NOMO-1 treated with dmso at 0.1 percent for 144 hours (cell line): Measurements from ENCODE around the gene SHFL.

Experiments
- DNase-seq: peaks from one replicate; lab custom pipeline; 2025; ENCODE audit not compliant: unreplicated experiment; lab: John Stamatoyannopoulos, UW

SHFL gene

GRCh38 chr19:10087296-10088061 lies 1.4 kb downstream of the SHFL start:
- no peak for DNase-seq

- no peak for DNase-seq
Measured at GRCh38 chr19:10088949-10089554, 2.9 kb downstream of the SHFL start.

GRCh38 chr19:10089801-10090375 lies 3.8 kb downstream of the SHFL start:
- DNase-seq, result no peak

GRCh38 chr19:10091370-10091687 lies 5.2 kb downstream of the SHFL start:
- no peak for DNase-seq

- DNase-seq, result no peak
Measured at GRCh38 chr19:10091895-10092641, 6.0 kb downstream of the SHFL start.

GRCh38 chr19:10092648-10093294 lies 6.7 kb downstream of the SHFL start:
- no peak for DNase-seq

- no peak for DNase-seq
Measured at GRCh38 chr19:10093295-10094186, 7.4 kb downstream of the SHFL start.

GRCh38 chr19:10095622-10095947 lies 9.5 kb downstream of the SHFL start:
- DNase-seq, result no peak

GRCh38 chr19:10095948-10096614 lies 10.0 kb downstream of the SHFL start:
- peak; percentile 78 for DNase-seq

- DNase-seq, result no peak
Measured at GRCh38 chr19:10096615-10096963, 10.5 kb downstream of the SHFL start.

GRCh38 chr19:10100163-10100785 lies 14.2 kb downstream of the SHFL start:
- no peak for DNase-seq

- no peak for DNase-seq
Measured at GRCh38 chr19:10102787-10103236, 16.7 kb downstream of the SHFL start.

- no peak for DNase-seq
Measured at GRCh38 chr19:10104130-10104513, 18.0 kb downstream of the SHFL start.

GRCh38 chr19:10104665-10105508 lies 18.8 kb downstream of the SHFL start:
- DNase-seq, result no peak

GRCh38 chr19:10105509-10106099 lies 19.5 kb downstream of the SHFL start:
- DNase-seq, result no peak

GRCh38 chr19:10106100-10106936 lies 20.2 kb downstream of the SHFL start, which contains the start of gene PPAN:
TSS of gene PPAN (plus strand) at chr19:10106362. CDS start at chr19:10106395, 33 bp downstream.
- peak; percentile 98 for DNase-seq

GRCh38 chr19:10107254-10107653 lies 21.1 kb downstream of the SHFL start:
- DNase-seq, result no peak
